GM21367 (cell line): ENCODE results near the gene AKR7A2.
"Not testable (repeated sequence)": the region's sequence is repeated elsewhere in the genome, so short reads cannot be mapped to it uniquely, and the experiment has no call there.

ENCODE experiments used
- ATAC-seq: cut with Tn5 transposase; IDR thresholded peaks from one replicate; pipeline ENCODE4 v1.9.1; 2021; ENCODE audit not compliant: unreplicated experiment

AKR7A2 gene

DNA sequence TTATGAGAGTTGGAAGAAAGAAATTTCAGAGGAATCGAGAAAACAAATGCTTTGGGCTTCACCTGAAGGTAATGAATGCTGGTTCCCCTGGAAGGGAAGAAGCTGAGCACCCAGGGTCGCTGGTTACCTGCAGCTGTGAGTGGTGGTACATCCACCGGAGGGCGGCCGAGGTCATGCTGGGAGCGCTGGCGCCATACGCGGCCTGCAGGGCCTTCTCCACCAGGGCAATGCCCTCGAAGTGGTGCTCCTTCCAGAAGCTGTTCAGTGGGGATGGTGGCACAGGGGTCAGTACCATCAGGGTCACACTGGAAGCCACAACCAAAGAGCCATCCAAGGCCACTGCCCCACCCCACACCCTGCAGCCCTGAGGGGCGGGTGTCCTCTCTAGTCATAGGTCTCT is 43.5 kb downstream of the AKR7A2 start:
- no peak for ATAC-seq

DNA sequence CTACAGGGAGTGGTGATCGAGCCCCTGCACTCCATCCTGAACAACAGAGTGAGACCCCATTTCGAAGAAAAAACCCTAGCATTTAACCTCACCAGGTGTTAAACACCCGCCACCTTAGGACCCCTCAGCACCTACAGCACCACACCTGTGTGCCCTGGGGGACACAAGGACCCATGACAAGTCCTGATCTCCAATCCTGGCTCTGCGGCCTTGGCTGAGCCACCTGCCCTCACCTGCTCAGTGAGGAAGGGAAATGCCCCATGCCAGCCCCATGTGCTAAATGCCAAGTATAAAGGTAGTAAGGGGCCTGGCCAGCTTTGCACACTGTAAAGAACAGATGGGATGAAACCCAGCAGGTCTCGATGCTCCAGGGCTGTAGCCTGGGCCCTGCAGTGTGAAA is 49.2 kb downstream of the AKR7A2 start:
- no peak for ATAC-seq

DNA sequence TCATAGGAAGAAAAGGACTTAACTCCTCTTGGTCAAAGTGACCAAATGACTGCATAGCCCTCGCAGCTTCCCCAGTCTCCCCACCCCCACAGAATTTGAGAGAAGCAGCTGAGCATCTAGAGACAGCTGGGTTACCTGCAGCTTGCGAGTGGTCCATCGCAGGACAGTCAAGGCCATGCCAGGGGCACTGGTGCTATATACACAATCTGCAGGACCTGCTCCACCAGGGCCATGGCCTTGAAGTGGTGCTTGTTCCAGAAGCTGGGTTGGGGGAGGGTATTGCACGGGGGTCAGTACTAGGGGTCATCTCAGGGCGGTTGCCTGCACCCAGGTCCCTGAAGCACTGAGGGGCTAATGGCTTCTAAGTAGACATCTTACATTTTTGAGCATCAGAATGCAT is 49.9 kb downstream of the AKR7A2 start:
- no peak for ATAC-seq

GRCh38 chr1:19260211-19261138 is 51.5 kb downstream of the AKR7A2 start:
- no peak for ATAC-seq

DNA sequence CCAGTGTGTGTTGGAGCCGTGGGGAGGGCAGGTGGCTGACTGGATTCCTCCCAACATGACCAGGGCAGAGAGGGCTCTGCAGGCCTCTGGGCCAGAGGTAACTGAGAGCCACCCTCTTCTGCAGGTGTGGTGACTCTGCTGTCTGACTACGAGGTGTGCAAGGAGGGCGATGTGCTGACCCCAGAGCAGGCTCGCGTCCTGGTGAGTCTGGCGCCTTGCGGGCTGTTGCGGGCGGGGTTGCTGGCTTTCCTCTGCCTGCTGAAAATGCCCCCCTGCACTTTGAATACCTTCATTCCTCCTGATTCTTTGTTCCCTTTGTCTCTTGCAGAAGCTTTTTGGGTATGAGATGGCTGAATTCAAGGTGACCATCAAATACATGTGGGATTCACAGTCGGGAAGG is 53.6 kb downstream of the AKR7A2 start:
- no peak for ATAC-seq

DNA sequence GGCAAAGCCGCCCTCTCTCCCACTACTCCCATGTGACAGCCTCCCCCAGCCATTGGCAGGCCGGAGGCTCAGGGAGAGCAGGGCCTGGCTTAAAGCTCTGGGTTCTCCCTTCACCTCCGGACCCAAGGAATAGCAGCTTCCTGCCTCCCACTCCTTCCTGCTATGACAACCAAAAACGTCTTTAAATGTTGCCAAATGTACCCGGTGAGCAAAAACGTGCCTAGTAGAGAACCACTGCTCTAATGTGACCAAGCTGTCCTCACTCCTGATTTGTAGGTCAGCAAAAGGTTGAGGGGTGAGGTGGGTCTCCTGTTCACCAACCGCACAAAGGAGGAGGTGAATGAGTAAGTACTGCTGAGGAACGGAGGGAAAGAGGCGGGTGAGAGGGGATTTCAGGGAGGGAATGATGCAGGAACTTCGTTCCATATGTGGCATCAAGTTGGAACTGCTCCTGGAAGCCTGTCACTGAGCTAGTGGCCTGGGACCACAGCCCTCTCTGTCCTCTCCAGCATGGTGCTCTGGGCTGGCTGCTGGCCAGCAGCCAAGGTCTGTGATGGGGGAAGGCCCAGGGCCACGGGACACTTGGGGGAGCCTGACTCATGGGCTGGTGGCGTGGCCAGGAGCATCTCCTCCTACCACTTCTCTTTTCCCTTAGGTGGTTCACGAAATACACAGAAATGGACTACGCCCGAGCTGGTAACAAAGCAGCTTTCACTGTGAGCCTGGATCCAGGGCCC is 54.6 kb downstream of the AKR7A2 start:
- no peak for ATAC-seq

GRCh38 chr1:19256301-19256700 is 55.6 kb downstream of the AKR7A2 start:
- not testable (repeated sequence) for ATAC-seq

DNA sequence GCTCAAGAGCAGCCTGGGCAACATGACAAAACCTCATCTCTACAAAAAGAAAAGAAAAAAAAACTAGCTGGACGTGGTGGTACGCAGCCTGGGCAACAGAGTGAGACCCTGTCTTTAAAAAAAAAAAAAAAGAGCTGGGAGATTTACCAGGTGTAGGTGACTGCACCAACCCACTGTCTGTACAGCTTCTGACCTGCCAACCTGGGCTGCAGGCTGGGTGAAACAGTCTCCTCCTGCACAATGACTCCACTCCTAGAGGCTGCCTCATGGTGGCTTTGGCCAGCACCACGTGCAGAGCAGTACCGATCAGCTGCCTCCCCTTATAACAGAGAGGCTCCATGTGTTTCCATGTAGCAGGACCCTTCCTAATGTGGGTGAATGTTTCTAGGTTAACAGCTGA is 56.7 kb downstream of the AKR7A2 start:
- ATAC-seq: no peak

GRCh38 chr1:19254416-19254815 is 57.5 kb downstream of the AKR7A2 start:
- ATAC-seq: no peak
